GM19043 (cell line): ENCODE data around the gene ZNF561.
"Not testable (repeated sequence)": the region's sequence is repeated elsewhere in the genome, so short reads cannot be mapped to it uniquely, and the experiment has no call there.

Experiments used
- ATAC-seq: cut with Tn5 transposase; IDR thresholded peaks from one replicate; pipeline ENCODE4 v1.9.1; 2021; ENCODE audit warnings: low read depth; ENCODE audit not compliant: unreplicated experiment

ZNF561 gene

DNA sequence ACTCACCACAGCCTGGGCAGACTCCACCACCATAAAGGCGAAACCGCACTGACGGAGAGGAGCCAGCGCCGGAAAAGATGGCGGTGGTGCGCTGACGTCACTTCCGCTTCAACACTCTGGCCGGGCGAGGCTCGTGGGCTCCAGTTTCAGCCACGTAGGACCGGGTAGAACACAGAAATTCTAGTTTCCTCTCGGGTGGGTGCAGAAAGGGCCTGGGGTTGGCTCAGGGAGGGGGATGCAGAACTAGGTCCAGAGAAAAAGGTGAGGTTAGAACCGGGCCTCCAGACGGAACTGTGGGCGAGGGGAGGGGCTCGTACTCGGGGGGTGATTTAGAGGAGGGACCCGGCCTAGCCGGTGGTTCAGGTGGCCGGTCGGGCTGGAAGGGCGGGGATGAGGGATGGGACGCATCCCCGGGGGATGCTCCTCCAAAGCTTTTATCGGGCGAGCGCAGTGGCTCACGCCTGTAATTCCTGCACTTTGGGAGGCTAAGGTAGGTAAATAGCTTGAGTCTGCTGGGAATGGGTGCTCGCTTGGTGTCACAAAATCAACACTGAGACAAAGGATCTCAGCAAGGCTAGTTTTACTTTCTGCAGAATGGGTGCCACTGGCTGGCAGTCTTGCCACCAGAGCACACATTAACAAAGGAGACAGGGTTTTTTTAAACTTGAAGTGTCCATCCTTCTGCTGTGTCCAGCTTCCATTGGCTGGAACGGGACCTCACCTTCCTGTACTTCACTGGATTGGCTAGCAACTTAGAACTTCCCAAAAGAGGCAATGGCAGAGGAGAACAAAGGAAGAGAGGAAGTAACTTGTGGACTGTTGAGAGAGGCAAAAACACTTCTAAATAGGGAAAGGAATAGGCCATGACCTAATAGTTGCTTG, at the start of gene ZNF561:
Gene ZNF561, minus strand, starts transcription at position 77 of the 882 bp plus-strand sequence. CDS start 1,776 bp downstream, outside the sequence.
- ATAC-seq = peak; percentile 57

DNA sequence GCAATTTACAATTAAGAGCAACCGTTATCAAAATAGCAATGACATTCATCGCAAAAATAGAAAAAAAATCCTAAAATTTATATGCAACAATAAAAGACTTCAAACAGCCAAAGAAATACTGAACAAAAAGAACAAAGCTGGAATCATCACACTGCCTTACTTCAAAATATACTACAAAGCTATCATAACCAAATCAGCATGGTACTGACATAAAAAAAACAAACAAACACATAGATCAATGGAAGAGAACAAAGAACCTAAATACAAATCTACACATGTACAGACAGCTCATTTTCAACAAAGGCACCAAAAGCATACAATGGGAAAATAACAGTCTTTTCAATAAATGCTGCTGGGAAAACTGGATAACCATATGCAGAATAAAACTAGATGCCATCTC, 47.5 kb upstream of the ZNF561 start:
- no peak for ATAC-seq

DNA sequence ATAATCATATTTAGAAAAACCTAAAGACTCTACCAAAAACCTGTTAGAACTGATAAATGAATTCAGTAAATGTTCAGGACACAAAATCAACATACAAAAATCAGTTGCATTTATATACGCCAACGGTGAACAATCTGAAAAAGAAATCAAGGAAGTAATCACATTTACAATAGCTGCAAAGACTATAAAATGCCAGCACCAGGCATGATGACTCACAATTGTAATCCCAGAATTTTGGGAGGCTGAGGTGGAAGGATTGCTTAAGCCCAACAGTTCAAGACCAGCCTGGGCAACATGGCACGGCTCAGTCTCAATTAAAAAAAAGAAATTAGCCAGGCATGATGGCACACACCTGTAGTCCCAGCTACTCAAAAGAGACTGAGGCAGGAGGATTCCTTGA, 46.9 kb upstream of the ZNF561 start:
- ATAC-seq = no peak

DNA sequence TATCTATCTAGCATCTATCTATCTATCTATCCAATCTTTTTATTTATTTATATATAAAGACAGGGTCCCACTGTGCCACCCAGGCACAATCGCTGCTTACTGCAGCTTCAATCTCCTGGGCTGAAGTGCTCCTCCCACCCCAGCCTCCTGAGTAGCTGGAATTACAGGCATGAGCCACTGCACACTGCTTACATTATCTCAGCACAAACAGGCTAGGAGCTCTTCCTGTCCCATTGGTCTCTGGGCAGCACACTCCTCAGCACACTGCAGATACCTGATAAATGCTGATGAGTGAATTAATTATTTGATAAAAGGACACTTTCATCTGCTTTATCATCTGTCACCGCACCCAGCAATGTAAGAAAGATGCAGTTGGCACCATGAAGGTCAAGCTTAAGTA, 37.7 kb upstream of the ZNF561 start:
- no peak for ATAC-seq

DNA sequence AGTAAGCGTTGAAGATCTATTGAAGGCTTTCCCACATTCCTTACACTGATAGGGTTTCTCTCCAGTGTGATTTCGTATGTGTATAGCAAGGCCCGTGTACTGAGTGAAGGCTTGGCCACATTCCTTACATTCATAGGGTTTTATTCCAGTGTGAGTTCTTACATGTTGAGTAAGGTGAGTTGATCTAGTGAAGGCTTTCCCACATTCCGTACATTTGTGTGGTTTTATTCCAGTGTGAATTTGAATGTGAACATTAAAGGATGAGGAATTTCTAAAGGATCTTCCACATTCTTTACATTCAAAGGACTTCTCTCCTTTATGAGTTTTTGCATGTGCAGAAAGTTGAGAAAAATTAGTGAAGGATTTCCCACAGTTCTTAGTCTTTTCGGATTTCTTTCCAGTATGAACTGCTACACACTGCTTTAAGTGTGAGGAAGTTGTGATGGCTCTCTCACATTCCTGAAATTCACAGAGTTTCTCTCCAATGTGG, 32.1 kb upstream of the ZNF561 start:
- not testable (repeated sequence) for ATAC-seq

DNA sequence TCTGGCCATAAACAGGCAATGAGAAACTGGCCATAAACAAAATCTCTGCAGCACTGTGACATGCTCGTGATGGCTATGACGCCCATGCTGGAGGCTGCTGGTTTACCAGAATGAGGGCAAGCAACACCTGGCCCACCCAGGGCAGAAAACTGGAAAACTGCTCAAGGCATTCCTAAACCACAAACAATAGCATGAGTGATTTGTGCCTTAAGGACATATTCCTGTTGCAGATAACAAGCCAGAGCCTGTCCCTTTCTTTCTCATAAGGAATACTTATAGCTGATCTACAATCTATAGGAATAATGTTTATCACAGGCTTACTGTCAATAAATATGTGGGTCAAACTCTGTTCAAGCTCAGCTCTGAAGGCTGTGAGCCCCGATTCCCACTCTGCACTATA, 30.4 kb upstream of the ZNF561 start:
- ATAC-seq = not testable (repeated sequence)

DNA sequence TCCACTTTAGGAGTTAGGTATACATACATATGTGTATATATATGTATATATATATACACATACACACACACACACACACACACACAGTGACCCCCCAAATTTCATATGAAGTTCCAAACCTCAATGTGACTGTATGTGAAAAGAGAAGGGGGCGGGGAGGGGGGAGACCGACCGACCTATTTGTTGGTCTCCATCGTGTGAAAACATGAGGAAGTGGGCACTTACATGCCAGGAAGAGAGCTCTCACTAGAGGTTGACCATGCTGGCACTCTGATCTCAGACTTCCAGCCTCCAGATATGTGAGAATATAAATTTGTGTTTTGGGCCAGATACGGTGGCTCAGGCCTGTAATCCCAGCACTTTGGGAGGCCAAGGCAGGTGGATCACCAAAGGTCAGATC, 29.3 kb upstream of the ZNF561 start:
- no peak for ATAC-seq

DNA sequence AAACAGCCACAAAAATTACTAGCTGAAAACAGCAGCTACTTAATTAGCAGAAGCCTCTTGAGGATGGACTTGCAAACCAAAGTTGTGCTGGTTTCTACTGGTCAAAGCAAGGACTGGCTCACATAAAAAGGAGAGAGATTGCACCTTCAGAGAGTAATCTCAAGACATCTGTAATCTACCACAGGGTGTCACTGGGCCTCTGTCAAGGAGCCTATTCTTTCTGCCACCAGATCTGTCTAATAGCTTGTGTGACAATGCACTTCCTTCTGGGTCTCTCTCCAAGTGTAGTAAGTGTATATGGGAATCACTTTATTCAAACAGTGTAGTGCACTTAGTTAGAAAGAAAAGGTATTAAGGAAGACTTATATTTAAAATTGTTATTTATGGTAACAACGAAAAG, 24.4 kb upstream of the ZNF561 start:
- no peak for ATAC-seq

DNA sequence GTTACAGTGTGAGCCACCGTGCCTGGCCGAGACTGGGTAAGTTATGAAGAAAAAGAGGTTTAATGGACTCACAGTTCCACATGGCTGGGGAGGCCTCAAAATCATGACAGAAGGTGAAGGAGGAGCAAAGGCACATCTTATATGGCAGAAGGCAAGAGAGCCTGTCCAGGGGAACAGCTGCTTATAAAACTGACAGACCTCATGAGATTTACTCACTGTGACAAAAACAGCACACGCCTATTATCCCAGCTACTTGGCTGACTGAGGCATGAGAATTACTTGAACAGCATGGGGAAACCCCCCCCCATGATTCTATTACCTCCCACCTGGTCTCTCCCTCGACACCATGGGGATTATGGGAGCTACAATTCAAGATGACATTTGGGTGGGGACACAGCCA, 23.4 kb upstream of the ZNF561 start:
- no peak for ATAC-seq

DNA sequence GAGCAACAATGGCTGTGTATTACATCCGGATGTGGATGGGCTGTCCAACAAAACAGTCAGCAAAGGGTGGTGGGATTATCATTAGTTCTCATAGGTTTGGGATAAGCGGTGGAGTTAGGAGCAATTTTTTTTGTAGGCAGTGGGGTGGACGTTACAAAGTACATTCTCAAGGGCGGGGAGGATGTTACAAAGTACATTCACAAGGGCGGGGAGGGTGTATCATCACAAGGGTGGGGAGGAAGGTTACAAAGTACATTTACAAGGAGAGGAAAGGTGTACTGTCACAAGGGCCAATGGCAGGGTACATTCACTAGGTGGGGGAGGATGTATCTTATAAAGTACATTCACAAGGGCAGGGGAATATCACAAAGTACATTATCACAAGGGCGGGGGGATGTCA, 20.8 kb upstream of the ZNF561 start:
- no peak for ATAC-seq

DNA sequence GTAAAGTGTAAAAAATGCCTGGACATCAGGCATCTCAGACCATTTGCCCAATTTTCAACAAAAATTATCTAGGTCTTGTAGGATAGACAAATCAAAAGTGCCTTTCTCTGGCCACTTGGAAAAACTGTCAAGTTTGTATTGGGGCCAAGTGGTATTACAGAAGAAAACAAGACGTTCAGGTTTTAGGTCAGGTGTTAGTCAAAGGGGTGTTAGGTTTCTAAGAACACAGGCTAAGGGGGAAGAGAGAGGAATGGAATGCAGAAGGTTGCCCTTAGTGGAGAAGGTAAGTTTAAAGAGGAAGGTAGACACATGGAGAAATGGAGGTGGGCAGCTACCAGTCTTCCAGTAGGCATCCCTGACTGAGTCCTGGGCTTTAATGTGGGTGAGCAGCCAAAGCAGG, 19.9 kb upstream of the ZNF561 start:
- no peak for ATAC-seq

DNA sequence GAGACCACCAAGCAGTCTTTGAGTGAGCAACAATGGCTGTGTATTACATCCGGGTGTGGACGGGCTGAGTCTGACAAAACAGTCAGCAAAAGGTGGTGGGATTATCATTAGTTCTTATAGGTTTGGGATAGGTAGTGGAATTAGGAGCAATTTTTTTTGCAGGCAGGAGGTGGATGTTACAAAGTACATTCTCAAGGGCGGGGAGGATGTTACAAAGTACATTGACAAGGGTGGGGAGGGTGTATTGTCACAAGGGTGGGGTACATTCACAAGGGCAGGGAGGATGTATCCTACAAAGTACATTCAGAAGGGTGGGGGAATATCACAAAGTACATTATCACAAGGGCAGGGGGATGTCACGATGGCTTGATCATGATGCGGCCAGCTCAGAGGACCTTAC, 15.0 kb upstream of the ZNF561 start:
- ATAC-seq = no peak

DNA sequence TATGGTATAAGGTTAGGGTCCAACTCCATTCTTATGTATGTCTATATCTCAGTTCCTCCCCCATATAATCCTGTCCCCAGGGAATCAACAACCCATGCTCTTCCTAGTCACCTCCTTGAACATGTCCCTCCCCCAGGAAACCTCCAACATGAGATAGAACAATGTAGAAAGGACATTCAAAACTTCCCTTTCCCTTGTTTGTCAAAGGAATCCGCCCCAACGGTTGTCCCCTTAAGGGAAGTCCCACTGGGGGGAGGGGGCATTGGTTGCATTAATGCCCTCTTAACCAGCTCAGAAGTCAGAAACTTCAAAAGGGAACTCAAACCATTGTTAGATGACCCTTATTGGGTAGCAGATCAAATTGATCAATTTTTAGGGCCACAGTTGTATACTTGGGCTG, 6.8 kb upstream of the ZNF561 start:
- ATAC-seq = no peak

DNA sequence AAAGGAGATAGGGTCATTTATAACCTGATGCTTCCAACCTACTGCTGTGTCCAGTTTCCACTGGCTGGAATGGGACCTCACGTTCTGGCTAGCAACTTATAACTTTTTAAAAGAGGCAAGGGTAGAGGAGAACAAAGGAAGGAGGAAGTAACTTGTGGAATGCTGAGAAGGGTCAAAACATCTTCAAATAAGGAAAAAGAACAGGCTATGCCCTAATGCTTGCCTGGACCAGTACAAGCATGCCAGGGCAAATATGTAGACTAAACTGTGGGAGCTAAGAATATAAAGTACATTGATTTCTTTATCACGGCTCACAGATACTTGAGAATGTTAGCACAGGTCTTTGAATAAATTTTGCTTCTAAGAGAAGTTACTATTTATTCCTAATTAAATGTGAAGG, 1.5 kb upstream of the ZNF561 start:
- no peak for ATAC-seq

DNA sequence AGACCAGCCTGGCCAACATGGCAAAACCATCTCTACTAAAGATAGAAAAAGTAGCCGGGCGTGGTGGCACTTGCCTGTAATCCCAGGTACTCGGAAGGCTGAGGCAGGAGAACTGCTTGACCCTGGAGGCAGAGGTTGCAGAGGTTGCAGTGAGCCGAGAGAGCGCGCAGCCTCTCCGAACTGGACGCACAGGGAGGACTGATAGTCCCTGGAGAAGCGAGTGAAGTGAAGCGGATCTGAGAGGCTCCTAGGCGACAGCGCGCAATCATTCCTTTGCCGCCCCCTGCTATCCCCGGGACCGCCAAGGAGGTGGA, 233 bp downstream of the ZNF561 start:
- no peak for ATAC-seq

DNA sequence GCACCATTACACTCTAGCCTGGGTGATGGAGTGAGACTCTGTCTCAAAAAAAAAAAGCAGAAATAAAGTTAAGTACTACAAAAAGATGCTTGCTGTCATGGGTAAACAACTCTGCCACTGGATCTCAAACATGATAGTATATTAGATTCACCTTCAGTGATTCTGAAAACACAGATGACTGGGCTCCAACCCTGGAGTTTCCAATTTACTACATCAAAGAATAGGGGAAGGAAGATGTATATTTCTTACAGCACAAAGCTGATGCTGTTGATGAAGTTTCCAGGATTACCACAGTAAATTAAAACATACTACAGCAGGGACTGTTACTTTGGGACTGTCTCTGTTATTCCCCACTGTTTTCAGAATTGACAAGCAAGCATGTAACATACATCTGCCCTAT, 5.2 kb downstream of the ZNF561 start:
- ATAC-seq = no peak

DNA sequence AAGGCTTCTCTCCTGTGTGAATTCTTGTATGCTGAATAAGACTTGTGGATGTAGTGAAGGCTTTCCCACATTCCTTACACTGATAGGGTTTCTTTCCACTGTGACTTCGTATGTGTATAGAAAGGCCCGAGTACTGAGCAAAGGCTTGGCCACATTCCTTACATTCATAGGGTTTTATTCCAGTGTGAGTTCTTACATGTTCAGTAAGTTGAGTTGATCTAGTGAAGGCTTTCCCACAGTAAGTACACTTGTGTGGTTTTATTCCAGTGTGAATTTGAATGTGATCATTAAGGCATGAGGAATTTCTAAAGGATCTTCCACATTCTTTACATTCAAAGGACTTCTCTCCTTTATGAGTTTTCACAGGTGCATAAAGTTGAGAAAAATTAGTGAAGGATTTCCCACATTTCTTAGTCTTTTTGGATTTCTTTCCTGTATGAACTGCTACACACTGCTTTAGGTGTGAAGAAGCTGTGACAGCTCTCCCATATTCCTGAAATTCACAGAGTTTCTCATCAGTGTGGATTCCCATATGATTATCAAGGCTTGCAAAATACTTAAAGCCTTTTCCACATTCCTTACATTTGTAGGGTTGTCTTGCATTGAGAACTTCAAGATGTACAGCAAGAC, 10.4 kb downstream of the ZNF561 start:
- ATAC-seq = no peak

DNA sequence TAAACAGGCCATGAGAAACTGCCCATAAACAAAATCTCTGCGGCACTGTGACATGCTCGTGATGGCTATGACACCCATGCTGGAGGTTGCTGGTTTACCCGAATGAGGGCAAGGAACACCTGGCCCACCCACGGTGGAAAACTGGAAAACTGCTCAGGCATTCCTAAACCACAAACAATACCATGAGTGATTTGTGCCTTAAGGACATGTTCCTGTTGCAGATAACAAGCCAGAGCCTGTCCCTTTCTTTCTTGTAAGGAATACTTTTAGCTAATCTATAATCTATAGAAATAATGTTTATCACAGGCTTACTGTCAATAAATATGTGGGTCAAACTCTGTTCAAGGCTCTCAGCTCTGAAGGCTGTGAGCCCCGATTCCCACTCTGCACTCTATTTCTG, 12.1 kb downstream of the ZNF561 start:
- no peak for ATAC-seq

DNA sequence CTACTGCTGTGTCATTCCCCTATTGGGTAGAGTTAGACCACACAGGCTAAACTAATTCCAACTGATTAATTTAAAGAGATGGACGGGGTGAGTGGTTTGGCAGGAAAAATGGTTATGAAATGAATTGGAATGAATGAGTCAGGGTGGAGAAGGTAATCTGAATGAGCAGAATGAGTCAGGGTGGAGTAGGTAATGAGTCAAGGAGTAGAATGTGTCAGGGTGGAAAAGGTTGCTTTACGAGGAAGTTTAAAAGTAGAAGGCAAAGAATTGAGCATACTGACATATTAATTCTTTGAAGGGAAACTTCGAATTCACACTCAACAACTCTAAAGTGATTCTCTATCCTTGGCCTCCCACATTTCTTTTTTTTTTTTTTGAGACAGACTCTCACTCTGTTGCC, 24.0 kb downstream of the ZNF561 start:
- no peak for ATAC-seq

DNA sequence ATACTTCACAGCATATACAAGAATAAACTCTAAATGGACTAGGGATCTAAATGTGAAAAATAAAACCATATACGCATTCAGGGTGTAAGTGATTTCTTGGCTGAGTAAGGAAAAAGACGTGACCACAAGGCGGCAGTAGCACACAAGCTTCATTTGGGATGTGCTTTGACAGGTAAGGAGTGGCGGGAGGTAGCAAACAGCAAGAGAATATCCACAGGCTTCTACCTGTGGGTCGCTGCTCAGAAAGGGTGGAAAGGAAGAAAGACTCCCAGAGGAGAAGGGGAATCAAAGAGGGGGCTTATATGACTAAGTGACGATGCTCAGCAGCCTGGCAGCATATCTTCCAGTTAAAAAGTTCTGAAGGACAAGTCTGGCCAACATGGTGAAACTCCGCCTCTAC, 34.3 kb downstream of the ZNF561 start:
- ATAC-seq = no peak

DNA sequence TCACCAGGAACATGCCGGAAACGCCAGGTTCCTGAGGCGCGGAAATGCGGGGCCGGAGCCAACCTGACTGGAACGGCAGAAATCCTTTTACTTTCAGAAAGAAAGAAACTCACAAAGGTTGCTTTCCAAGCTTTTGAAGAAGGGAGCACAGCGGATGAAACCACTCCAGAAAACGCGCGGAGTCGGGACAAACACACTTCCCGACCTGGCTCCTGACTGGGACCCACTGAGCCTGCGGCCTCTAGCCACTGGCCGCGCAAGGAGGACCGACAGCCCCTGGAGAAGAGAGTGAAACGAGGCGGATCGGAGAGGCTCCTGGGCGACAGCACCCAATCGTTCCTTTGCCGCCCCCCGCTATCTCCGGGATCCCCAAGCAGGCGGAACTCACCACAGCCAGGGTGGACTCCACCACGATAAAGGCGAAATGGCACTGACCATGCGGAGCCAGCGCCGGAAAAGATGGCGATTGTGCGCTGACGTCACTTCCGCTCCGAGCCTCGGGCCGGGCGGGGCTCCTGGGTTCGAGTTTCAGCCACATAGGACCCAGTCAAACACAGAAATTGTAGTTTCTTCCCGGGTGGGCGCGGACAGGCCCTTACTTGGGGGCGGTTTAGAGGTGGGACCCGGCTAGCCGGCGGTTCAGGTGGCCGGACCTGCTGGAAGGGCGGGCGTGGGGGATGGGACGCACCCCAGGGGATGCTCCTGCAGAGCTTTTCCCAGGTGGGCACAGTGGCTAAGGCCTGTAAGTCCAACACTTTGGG, 36.8 kb downstream of the ZNF561 start, which contains the start of gene ZNF121:
Gene ZNF121, minus strand, starts transcription at position 432 of the 761 bp plus-strand sequence. CDS start 16,407 bp downstream, outside the sequence.
- ATAC-seq = peak; percentile 77
